HEK293 (cell line): ENCODE results near the gene TBXA2R.

Experiments used
- BCL11A ChIP-seq: fragments of 450-650 bp; formaldehyde crosslinking; IDR thresholded peaks from 2 replicates; pipeline ENCODE4 v1.5.1; 2016; ENCODE audit warnings: low read depth, missing biosample characterization, missing genetic modification characterization
- GLI4 ChIP-seq: fragments of 450-650 bp; formaldehyde crosslinking; IDR thresholded peaks from 2 replicates; pipeline ENCODE4 v1.5.1; 2016; ENCODE audit warnings: missing biosample characterization, missing genetic modification characterization
- KLF9 ChIP-seq: fragments of 450-650 bp; formaldehyde crosslinking; IDR thresholded peaks from 2 replicates; pipeline ENCODE4 v1.5.1; 2016; ENCODE audit warnings: missing biosample characterization, missing genetic modification characterization, low read depth
- SETDB1 ChIP-seq: IDR thresholded peaks from one replicate; pipeline ENCODE4 v1.6.1; 2017; ENCODE audit warnings: mild to moderate bottlenecking, low read length, moderate library complexity, mixed read lengths; ENCODE audit not compliant: insufficient read length
- TSHZ1 ChIP-seq: fragments of 450-650 bp; formaldehyde crosslinking; IDR thresholded peaks from 2 replicates; pipeline ENCODE4 v1.5.1; 2016; ENCODE audit warnings: missing biosample characterization, missing genetic modification characterization, borderline replicate concordance
- ZNF157 ChIP-seq: fragments of 450-650 bp; formaldehyde crosslinking; IDR thresholded peaks from 2 replicates; pipeline ENCODE4 v1.5.1; 2016; ENCODE audit warnings: missing biosample characterization, missing genetic modification characterization
- ZNF174 ChIP-seq: fragments of 450-650 bp; formaldehyde crosslinking; IDR thresholded peaks from 2 replicates; pipeline ENCODE4 v1.5.0; 2017; ENCODE audit warnings: missing biosample characterization, mild to moderate bottlenecking, missing genetic modification characterization
- ZNF292 ChIP-seq: fragments of 450-650 bp; formaldehyde crosslinking; IDR thresholded peaks from 2 replicates; pipeline ENCODE4 v1.5.1; 2016; ENCODE audit warnings: low read depth, missing biosample characterization, missing genetic modification characterization, borderline replicate concordance
- ZNF324 ChIP-seq: fragments of 450-650 bp; formaldehyde crosslinking; IDR thresholded peaks from 2 replicates; pipeline ENCODE4 v1.5.1; 2016; ENCODE audit warnings: missing biosample characterization, missing genetic modification characterization
- TF ChIP-seq, protein P1 (sequence below): fragments of 450-650 bp; formaldehyde crosslinking; IDR thresholded peaks from 2 replicates; pipeline ENCODE4 v1.5.1; 2016; ENCODE audit warnings: missing biosample characterization, missing genetic modification characterization
- TF ChIP-seq, protein P2 (sequence below): fragments of 450-650 bp; formaldehyde crosslinking; IDR thresholded peaks from 2 replicates; pipeline ENCODE4 v1.5.1; 2017; ENCODE audit warnings: missing biosample characterization, missing genetic modification characterization
- TF ChIP-seq, protein P3 (sequence below): fragments of 450-650 bp; formaldehyde crosslinking; IDR thresholded peaks from 2 replicates; pipeline ENCODE4 v1.5.1; 2016; ENCODE audit warnings: missing biosample characterization, missing genetic modification characterization
- TF ChIP-seq, protein P4 (sequence below): fragments of 450-650 bp; formaldehyde crosslinking; IDR thresholded peaks from 2 replicates; pipeline ENCODE4 v1.5.1; 2016; ENCODE audit warnings: missing biosample characterization, missing genetic modification characterization
- TF ChIP-seq, protein P5 (sequence below): fragments of 450-650 bp; formaldehyde crosslinking; IDR thresholded peaks from 2 replicates; pipeline ENCODE4 v1.5.1; 2016; ENCODE audit warnings: missing biosample characterization, missing genetic modification characterization

The TBXA2R gene

GRCh38 chr19:3627351-3627723 is 20.7 kb upstream of the TBXA2R start (continued):
- TF ChIP-seq, protein P1, sequence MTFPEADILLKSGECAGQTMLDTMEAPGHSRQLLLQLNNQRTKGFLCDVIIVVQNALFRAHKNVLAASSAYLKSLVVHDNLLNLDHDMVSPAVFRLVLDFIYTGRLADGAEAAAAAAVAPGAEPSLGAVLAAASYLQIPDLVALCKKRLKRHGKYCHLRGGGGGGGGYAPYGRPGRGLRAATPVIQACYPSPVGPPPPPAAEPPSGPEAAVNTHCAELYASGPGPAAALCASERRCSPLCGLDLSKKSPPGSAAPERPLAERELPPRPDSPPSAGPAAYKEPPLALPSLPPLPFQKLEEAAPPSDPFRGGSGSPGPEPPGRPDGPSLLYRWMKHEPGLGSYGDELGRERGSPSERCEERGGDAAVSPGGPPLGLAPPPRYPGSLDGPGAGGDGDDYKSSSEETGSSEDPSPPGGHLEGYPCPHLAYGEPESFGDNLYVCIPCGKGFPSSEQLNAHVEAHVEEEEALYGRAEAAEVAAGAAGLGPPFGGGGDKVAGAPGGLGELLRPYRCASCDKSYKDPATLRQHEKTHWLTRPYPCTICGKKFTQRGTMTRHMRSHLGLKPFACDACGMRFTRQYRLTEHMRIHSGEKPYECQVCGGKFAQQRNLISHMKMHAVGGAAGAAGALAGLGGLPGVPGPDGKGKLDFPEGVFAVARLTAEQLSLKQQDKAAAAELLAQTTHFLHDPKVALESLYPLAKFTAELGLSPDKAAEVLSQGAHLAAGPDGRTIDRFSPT (tag by site-specific recombination) = peak; percentile 9; the same call in 1 of the 2 replicates
- TF ChIP-seq ZNF174 = no peak
- TF ChIP-seq GLI4 (tag by site-specific recombination) = 0 out of 2 replicates have a peak, but pooled peaks have one; percentile 21
- no peak for TF ChIP-seq TSHZ1 (tag by site-specific recombination)
- peak; percentile 18; the same call in 1 of the 2 replicates for TF ChIP-seq ZNF324 (tag by site-specific recombination)
- TF ChIP-seq ZNF292 (tag by site-specific recombination) = no peak
- TF ChIP-seq ZNF157 = no peak
- TF ChIP-seq BCL11A (tag by site-specific recombination) = no peak
- no peak for TF ChIP-seq SETDB1
- no peak for TF ChIP-seq KLF9 (tag by site-specific recombination)
- TF ChIP-seq, protein P2, sequence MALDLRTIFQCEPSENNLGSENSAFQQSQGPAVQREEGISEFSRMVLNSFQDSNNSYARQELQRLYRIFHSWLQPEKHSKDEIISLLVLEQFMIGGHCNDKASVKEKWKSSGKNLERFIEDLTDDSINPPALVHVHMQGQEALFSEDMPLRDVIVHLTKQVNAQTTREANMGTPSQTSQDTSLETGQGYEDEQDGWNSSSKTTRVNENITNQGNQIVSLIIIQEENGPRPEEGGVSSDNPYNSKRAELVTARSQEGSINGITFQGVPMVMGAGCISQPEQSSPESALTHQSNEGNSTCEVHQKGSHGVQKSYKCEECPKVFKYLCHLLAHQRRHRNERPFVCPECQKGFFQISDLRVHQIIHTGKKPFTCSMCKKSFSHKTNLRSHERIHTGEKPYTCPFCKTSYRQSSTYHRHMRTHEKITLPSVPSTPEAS = no peak
- TF ChIP-seq, protein P3, sequence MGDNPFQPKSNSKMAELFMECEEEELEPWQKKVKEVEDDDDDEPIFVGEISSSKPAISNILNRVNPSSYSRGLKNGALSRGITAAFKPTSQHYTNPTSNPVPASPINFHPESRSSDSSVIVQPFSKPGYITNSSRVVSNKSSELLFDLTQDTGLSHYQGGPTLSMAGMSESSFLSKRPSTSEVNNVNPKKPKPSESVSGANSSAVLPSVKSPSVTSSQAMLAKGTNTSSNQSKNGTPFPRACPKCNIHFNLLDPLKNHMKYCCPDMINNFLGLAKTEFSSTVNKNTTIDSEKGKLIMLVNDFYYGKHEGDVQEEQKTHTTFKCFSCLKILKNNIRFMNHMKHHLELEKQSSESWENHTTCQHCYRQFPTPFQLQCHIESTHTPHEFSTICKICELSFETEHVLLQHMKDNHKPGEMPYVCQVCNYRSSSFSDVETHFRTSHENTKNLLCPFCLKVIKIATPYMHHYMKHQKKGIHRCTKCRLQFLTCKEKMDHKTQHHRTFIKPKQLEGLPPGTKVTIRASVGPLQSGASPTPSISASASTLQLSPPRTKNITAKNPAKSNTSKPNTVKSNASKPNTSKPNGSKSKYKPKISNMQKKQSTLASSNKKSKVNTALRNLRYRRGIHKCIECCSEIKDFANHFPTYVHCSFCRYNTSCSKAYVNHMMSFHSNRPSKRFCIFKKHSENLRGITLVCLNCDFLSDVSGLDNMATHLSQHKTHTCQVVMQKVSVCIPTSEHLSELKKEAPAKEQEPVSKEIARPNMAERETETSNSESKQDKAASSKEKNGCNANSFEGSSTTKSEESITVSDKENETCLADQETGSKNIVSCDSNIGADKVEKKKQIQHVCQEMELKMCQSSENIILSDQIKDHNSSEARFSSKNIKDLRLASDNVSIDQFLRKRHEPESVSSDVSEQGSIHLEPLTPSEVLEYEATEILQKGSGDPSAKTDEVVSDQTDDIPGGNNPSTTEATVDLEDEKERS (tag by site-specific recombination) = peak; percentile 88; the same call in 1 of the 2 replicates
- TF ChIP-seq, protein P4, sequence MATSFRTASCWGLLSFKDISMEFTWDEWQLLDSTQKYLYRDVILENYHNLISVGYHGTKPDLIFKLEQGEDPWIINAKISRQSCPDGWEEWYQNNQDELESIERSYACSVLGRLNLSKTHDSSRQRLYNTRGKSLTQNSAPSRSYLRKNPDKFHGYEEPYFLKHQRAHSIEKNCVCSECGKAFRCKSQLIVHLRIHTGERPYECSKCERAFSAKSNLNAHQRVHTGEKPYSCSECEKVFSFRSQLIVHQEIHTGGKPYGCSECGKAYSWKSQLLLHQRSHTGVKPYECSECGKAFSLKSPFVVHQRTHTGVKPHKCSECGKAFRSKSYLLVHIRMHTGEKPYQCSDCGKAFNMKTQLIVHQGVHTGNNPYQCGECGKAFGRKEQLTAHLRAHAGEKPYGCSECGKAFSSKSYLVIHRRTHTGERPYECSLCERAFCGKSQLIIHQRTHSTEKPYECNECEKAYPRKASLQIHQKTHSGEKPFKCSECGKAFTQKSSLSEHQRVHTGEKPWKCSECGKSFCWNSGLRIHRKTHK (tag by site-specific recombination) = no peak
- TF ChIP-seq, protein P5, sequence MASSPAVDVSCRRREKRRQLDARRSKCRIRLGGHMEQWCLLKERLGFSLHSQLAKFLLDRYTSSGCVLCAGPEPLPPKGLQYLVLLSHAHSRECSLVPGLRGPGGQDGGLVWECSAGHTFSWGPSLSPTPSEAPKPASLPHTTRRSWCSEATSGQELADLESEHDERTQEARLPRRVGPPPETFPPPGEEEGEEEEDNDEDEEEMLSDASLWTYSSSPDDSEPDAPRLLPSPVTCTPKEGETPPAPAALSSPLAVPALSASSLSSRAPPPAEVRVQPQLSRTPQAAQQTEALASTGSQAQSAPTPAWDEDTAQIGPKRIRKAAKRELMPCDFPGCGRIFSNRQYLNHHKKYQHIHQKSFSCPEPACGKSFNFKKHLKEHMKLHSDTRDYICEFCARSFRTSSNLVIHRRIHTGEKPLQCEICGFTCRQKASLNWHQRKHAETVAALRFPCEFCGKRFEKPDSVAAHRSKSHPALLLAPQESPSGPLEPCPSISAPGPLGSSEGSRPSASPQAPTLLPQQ = no peak
